Endothelial cell of umbilical vein (primary cell): ENCODE results near the gene GSX2. TPM values are rescaled to one million over a fixed set of nuclear protein-coding genes. Genes with fewer than 3 reads are reported as not detected.

Experiments used
- BruUV-seq: library from RNA; stranded (reverse); fragments of 400-500 nt; replicated peaks from 2 replicates; lab custom pipeline; 2021; lab: Mats Ljungman, UMichigan
- CTCF ChIA-PET: fragments of 300-600, 350-600 bp; sonication (Branson Sonifier 250); formaldehyde crosslinking; loops from one replicate; lab custom pipeline; 2021; ENCODE audit warnings: antibody characterized with exemption, inconsistent platforms; lab: Charles Lee
- POLR2A ChIA-PET: fragments of 300-600, 350-600 bp; sonication (Branson Sonifier 250); formaldehyde crosslinking; loops from one replicate; lab custom pipeline; 2021; ENCODE audit warnings: antibody characterized with exemption, inconsistent platforms; lab: Charles Lee
- DNase-seq: peaks from one replicate; pipeline ENCODE4 v3.0.0-alpha.2; 2011; ENCODE audit warnings: low read depth, low spot score
- FAIRE-seq: peaks from 2 replicates; lab custom pipeline; 2011; peaks lifted over from hg19 to GRCh38; lab: Jason Lieb, UNC
- H2AFZ ChIP-seq: 2 replicates; pipeline ENCODE4 v1.6.0; 2012; ENCODE audit warnings: low read depth, low read length, control low read depth, inconsistent platforms
- H3K27ac ChIP-seq: 2 replicates; pipeline ENCODE4 v1.5.1; 2011; ENCODE audit warnings: low read depth, mild to moderate bottlenecking, control low read depth, low read length, moderate library complexity; ENCODE audit not compliant: insufficient read depth
- H3K27me3 ChIP-seq, 2 experiments: 2 replicates each; pipeline versions ENCODE4 v1.6.0 to v1.6.1; 2011; ENCODE audit warnings: low read length in 2 of 2, mixed read lengths in 1 of 2; ENCODE audit not compliant: control insufficient read depth in 2 of 2, insufficient read depth in 2 of 2
- H3K36me3 ChIP-seq, 2 experiments: 2 replicates in 1 of 2; 3 replicates in 1 of 2; pipeline ENCODE4 v1.5.1; 2011; ENCODE audit warnings: low read length in 2 of 2, mild to moderate bottlenecking in 1 of 2, moderate library complexity in 1 of 2; ENCODE audit not compliant: control insufficient read depth in 2 of 2, insufficient read depth in 2 of 2; ENCODE audit errors: extremely low read depth in 1 of 2
- H3K4me1 ChIP-seq: 3 replicates; pipeline ENCODE4 v1.5.1; 2011; ENCODE audit warnings: mild to moderate bottlenecking, low read length; ENCODE audit not compliant: control insufficient read depth, insufficient read depth; ENCODE audit errors: extremely low read depth
- H3K4me2 ChIP-seq: 2 replicates; pipeline ENCODE4 v1.6.1; 2011; ENCODE audit warnings: low read length, control low read depth, mixed read lengths; ENCODE audit not compliant: insufficient read depth
- H3K4me3 ChIP-seq, 3 experiments: fragments of 200-600 bp in 1 of 3; sonication (generic), shearing (Covaris generic) in 1 of 3; replicated peaks in 1 of 3; 2 replicates each; pipeline ENCODE4 v1.5.1; 2011 to 2016; ENCODE audit warnings: control low read depth in 3 of 3, low read length in 3 of 3, mild to moderate bottlenecking in 2 of 3, inconsistent platforms in 1 of 3, low read depth in 1 of 3, moderate library complexity in 1 of 3; ENCODE audit not compliant: insufficient read depth in 1 of 3
- H3K79me2 ChIP-seq: 2 replicates; pipeline ENCODE4 v1.6.0; 2012; ENCODE audit warnings: low read length, inconsistent platforms; ENCODE audit not compliant: control insufficient read depth, insufficient read depth
- H3K9ac ChIP-seq: replicated peaks from 2 replicates; pipeline ENCODE3; 2011; ENCODE audit warnings: low read length, control low read depth; ENCODE audit not compliant: insufficient read depth; ENCODE audit errors: extremely low read depth
- H3K9me1 ChIP-seq: replicated peaks from 3 replicates; pipeline ENCODE4 v1.6.0; 2011; ENCODE audit warnings: mild to moderate bottlenecking, low read length; ENCODE audit not compliant: control insufficient read depth, insufficient read depth; ENCODE audit errors: extremely low read depth
- H3K9me3 ChIP-seq: replicated peaks from 2 replicates; pipeline ENCODE4 v1.5.1; 2012; ENCODE audit warnings: low read length, inconsistent platforms; ENCODE audit not compliant: control insufficient read depth, insufficient read depth
- H4K20me1 ChIP-seq: replicated peaks from 2 replicates; pipeline ENCODE3; 2011; ENCODE audit warnings: mild to moderate bottlenecking, low read length; ENCODE audit not compliant: control insufficient read depth, insufficient read depth; ENCODE audit errors: extremely low read depth
- CTCF ChIP-seq, 2 donors: IDR thresholded peaks; 1 replicate in 1 of 2; 2 replicates in 1 of 2; pipeline ENCODE4 v1.5.1; 2011; ENCODE audit warnings: low read length in 2 of 2, mild to moderate bottlenecking in 2 of 2, moderate library complexity in 2 of 2, control low read depth in 1 of 2, inconsistent platforms in 1 of 2, low read depth in 1 of 2; ENCODE audit not compliant: insufficient read depth in 1 of 2; ENCODE audit errors: extremely low read depth in 1 of 2
- EZH2 ChIP-seq: IDR thresholded peaks from 2 replicates; pipeline ENCODE4 v1.6.1; 2012; ENCODE audit warnings: borderline replicate concordance, low read depth, mild to moderate bottlenecking, moderate library complexity, low read length, inconsistent platforms; ENCODE audit not compliant: severe bottlenecking
- FOS ChIP-seq: IDR thresholded peaks from 2 replicates; pipeline ENCODE4 v1.6.1; 2011; ENCODE audit warnings: mild to moderate bottlenecking, low read length, moderate library complexity, borderline replicate concordance; ENCODE audit not compliant: insufficient read depth
- GATA2 ChIP-seq: IDR thresholded peaks from 2 replicates; pipeline ENCODE4 v1.7.0; 2011; ENCODE audit warnings: low read depth, mild to moderate bottlenecking, moderate library complexity, mixed read lengths, low read length; ENCODE audit not compliant: insufficient read length, insufficient read depth
- JUN ChIP-seq: IDR thresholded peaks from 2 replicates; pipeline ENCODE4 v1.6.1; 2011; ENCODE audit warnings: borderline replicate concordance, low read depth; ENCODE audit not compliant: insufficient read length, insufficient read depth
- MAX ChIP-seq: IDR thresholded peaks from 2 replicates; pipeline ENCODE4 v1.6.1; 2011; ENCODE audit not compliant: insufficient read depth, insufficient read length
- MYC ChIP-seq: IDR thresholded peaks from one replicate; pipeline ENCODE4 v1.6.1; 2011; ENCODE audit warnings: mild to moderate bottlenecking, low read depth, low read length
- POLR2A ChIP-seq: IDR thresholded peaks from 2 replicates; pipeline ENCODE4 v1.6.1; 2012; ENCODE audit warnings: low read depth, mild to moderate bottlenecking, control low read depth, low read length
- POLR2AphosphoS5 ChIP-seq: IDR thresholded peaks from 2 replicates; pipeline ENCODE4 v1.6.1; 2012; ENCODE audit warnings: low read depth, mild to moderate bottlenecking, control low read depth, low read length, moderate library complexity; ENCODE audit not compliant: insufficient read depth
- dilution Hi-C: fragments of 300-500 bp; cut with MboI; formaldehyde crosslinking; loops from one replicate; pipeline ENCODE4 v1.15.0; 2019; ENCODE audit warnings: low sequenced_read_pairs; ENCODE audit not compliant: extremely low pct_ligation_motif_present
- intact Hi-C: fragments of 100-400 bp; cut with micrococcal nuclease; formaldehyde crosslinking; loops from one replicate; pipeline ENCODE4 v1.10.0; 2022
- polyA plus RNA-seq, 4 experiments: library from polyadenylated mRNA; depleted of rRNA in 3 of 4; stranded (reverse) in 3 of 4; unstranded in 1 of 4; fragments of >200 nt; gene quantifications; 2 replicates each; pipeline versions ENCODE4 v1.2.1 to v1.2.3, GENCODE V29; 2011 to 2012; ENCODE audit warnings: missing spikeins in 1 of 4
- total RNA-seq: library from RNA; stranded (reverse); gene quantifications from 2 replicates; pipeline ENCODE4 v1.2.3, GENCODE V29; 2021

The GSX2 gene
- total and polyA plus RNA-seq, 2 donors (not counting 3 experiments of a cell fraction or from before 2014, with no cell fraction given), result not detected

GRCh38 chr4:54067166-54067565, 32.8 kb upstream of the GSX2 start:
- peak overlapping the region; percentile 96 for H3K27ac ChIP-seq
- peak; percentile 88 for FAIRE-seq

More at GRCh38 chr4:54067166-54067565, 32.8 kb upstream of the GSX2 start:
- Histone ChIP-seq H4K20me1 (no peaks in the 10 kb centered on the region), H3K9me1 (no peaks in the 10 kb centered on the region), H3K9ac (peak overlapping the region; percentile 71), H3K4me1 (peaks cover 46% of the 10 kb centered on the region), H3K36me3 (no peaks in the 10 kb centered on the region), H3K4me2 (peak overlapping the region; percentile 97), H3K9me3 (no peaks in the 10 kb centered on the region), H3K27me3 (no peaks in the 10 kb centered on the region), H3K4me3 (peak overlapping the region in 1 of 3 experiments; percentile 27), H2AFZ (peak overlapping the region; percentile 56), H3K79me2 (peaks cover 20% of the 10 kb centered on the region)
- DNase-seq, result peak; percentile 87
- dilution Hi-C loops, result no loop called here
- intact Hi-C loops, result loop anchor here (1.0 kb wide), 1 partner anchor 15 kb away; no protein-coding TSS in a partner anchor
- ChIA-PET POLR2A (interaction anchor here (0.8 to 1.5 kb wide), 2 partner anchors 9 to 14 kb away, joined by 4 to 7 read pairs; no protein-coding TSS in a partner anchor), CTCF (interaction anchor here (0.8 to 2.5 kb wide), 10 partner anchors 10 to 167 kb away, joined by 3 to 8 read pairs (median 3); no protein-coding TSS in a partner anchor)
- no TSS peak for BruUV-seq
- TF ChIP-seq EZH2 (no peak), MAX (no peak), CTCF (IDR thresholded peaks at IDR 0.05; ENCODE audit: extremely low read depth in 1 of 2, insufficient read depth in 1 of 2, low read depth in 1 of 2, low read length in 2 of 2) (no peak), POLR2A (peak; percentile 34), GATA2 (peak; percentile 79), MYC (no peak), FOS (peak; percentile 86), JUN (peak; percentile 44), POLR2AphosphoS5 (peak; percentile 40)
